ENCODE results near the gene MAGEA1. TPM values are rescaled to one million over a fixed set of nuclear protein-coding genes. Genes with fewer than 3 reads are reported as not detected.
"Not testable (repeated sequence)": the region's sequence is repeated elsewhere in the genome, so short reads cannot be mapped to it uniquely, and the experiment has no call there.

The MAGEA1 gene, protein sequence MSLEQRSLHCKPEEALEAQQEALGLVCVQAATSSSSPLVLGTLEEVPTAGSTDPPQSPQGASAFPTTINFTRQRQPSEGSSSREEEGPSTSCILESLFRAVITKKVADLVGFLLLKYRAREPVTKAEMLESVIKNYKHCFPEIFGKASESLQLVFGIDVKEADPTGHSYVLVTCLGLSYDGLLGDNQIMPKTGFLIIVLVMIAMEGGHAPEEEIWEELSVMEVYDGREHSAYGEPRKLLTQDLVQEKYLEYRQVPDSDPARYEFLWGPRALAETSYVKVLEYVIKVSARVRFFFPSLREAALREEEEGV
- total RNA-seq = not detected

DNA sequence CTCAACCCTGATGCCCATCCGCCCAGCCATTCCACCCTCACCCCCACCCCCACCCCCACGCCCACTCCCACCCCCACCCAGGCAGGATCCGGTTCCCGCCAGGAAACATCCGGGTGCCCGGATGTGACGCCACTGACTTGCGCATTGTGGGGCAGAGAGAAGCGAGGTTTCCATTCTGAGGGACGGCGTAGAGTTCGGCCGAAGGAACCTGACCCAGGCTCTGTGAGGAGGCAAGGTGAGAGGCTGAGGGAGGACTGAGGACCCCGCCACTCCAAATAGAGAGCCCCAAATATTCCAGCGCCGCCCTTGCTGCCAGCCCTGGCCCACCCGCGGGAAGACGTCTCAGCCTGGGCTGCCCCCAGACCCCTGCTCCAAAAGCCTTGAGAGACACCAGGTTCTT is at the start of gene MAGEA1:
Gene MAGEA1, plus strand, starts transcription at position 154 of the 400 bp plus-strand sequence. CDS start 3,106 bp downstream, outside the sequence.
- no CpG with 5 or more reads among the region's 19 CpGs for WGBS, 2 donors
- intact Hi-C loops (cut with DNase I) = no loop called here
- Histone ChIP-seq H3K4me1 (no peaks in the 10 kb centered on the region), H3K9me3 (no peaks in the 10 kb centered on the region), H3K4me3 (no peak within 1 kb of the TSS), H3K27me3 (no peaks in the 10 kb centered on the region), H3K36me3 (no peaks in the 10 kb centered on the region), H3K27ac (no peak within 1 kb of the TSS)
- no peak for DNase-seq
- TF ChIP-seq, protein P1, sequence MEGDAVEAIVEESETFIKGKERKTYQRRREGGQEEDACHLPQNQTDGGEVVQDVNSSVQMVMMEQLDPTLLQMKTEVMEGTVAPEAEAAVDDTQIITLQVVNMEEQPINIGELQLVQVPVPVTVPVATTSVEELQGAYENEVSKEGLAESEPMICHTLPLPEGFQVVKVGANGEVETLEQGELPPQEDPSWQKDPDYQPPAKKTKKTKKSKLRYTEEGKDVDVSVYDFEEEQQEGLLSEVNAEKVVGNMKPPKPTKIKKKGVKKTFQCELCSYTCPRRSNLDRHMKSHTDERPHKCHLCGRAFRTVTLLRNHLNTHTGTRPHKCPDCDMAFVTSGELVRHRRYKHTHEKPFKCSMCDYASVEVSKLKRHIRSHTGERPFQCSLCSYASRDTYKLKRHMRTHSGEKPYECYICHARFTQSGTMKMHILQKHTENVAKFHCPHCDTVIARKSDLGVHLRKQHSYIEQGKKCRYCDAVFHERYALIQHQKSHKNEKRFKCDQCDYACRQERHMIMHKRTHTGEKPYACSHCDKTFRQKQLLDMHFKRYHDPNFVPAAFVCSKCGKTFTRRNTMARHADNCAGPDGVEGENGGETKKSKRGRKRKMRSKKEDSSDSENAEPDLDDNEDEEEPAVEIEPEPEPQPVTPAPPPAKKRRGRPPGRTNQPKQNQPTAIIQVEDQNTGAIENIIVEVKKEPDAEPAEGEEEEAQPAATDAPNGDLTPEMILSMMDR (IDR thresholded peaks at IDR 0.05) = no peak
- no peak for TF ChIP-seq POLR2A (IDR thresholded peaks at IDR 0.05)

DNA sequence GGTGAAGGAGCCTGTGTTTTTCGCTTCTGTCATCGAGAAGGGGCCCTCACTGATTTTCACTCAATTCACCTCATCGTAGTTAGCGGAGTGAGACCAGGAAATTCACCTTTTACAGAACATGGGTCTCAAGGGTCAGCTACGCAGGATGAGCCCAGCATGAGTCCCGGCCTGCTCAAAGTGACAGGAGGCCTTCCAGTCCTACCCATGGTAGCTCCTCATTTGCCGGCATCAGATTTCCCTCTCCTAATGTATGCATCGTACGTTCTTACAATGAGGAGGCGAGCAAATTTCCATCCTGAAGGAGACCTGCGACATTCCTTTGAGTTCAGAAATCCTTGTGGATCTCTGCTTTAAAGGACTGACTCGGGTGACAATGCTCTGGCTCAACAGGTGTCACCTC is 46.2 kb upstream of the MAGEA1 start:
- H3K27me3 ChIP-seq; H3K36me3 ChIP-seq; H3K4me3 ChIP-seq; intact Hi-C loops (cut with DNase I); H3K4me1 ChIP-seq; H3K9me3 ChIP-seq; DNase-seq; H3K27ac ChIP-seq: not testable (repeated sequence)
- no CpG with 5 or more reads among the region's 12 CpGs for WGBS, 2 donors

DNA sequence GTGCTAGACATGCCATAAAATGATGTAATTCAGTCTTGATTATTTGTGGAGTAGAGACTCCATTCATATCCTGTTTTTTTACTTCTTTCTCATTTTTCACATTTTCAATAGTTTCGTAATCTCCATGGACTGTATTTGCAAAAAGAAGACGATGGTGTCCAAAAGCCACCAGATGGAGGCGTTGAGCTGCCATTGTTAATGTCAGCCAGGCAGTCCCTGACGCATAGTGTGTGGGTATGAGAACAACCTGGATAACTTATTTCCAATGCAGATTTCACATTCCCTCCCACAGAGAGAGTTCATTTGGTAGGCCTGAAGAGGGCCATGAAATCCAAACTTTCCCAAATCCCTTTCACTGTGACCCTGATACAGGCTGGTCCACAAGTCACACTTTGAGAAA is 40.0 kb upstream of the MAGEA1 start:
- intact Hi-C loops (cut with DNase I); DNase-seq; H3K27ac ChIP-seq; H3K36me3 ChIP-seq; H3K4me1 ChIP-seq; H3K4me3 ChIP-seq; H3K9me3 ChIP-seq; H3K27me3 ChIP-seq: not testable (repeated sequence)
- WGBS, 2 donors = no CpG with 5 or more reads among the region's 4 CpGs

DNA sequence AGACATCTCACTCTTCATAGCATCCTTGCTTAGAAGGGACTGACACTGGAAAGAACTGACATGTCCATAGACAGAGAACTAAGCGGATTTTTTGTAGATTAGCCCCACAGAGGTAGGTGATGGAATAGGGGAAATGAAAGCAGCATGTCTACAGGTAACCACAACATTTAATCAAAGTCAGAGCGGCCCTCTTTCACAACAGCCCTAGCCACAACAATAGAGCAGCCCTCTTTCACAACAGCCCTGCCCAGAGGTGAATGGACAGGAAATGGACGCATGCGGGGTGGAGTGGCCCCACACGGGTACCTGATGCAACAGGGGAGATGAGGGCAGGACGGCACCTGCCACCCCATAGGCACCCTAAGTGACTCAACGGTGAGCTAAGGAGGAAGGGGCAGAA is 32.8 kb upstream of the MAGEA1 start:
- intact Hi-C loops (cut with DNase I); DNase-seq; H3K27me3 ChIP-seq; H3K4me3 ChIP-seq; H3K36me3 ChIP-seq; H3K27ac ChIP-seq; H3K4me1 ChIP-seq; H3K9me3 ChIP-seq: not testable (repeated sequence)
- WGBS, 2 donors = no CpG with 5 or more reads among the region's 7 CpGs

DNA sequence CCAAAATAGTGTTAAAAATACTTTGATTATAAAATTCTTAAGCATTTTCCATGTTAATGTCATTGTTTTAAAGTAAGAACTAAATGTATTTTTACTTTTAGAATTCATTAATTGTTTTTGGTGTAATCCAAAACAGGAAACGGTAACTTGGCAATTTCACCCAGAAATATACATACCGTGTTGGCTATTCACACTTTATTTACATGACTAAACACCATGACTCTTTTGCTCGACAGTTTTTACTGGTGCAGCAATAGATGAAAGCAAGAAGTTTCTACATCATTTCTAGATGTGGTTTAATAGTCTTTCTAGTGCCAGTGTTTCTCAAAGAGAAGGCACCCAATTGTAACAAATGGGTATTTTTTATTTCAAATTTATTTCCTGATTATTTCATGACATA is 25.6 kb upstream of the MAGEA1 start:
- TF ChIP-seq, protein P1 (IDR thresholded peaks at IDR 0.05) = no peak
- TF ChIP-seq POLR2A (IDR thresholded peaks at IDR 0.05) = no peak
- H3K9me3 ChIP-seq = no peaks in the 10 kb centered on the region
- H3K36me3 ChIP-seq = no peaks in the 10 kb centered on the region
- H3K27ac ChIP-seq = no peak overlapping the region
- H3K4me1 ChIP-seq = no peaks in the 10 kb centered on the region
- WGBS, 2 donors = 45 to 52% methylated on average over 3 of the region's 3 CpGs
- no peak for DNase-seq
- intact Hi-C loops (cut with DNase I) = no loop called here
- no peaks in the 10 kb centered on the region for H3K27me3 ChIP-seq
- no peak overlapping the region for H3K4me3 ChIP-seq

DNA sequence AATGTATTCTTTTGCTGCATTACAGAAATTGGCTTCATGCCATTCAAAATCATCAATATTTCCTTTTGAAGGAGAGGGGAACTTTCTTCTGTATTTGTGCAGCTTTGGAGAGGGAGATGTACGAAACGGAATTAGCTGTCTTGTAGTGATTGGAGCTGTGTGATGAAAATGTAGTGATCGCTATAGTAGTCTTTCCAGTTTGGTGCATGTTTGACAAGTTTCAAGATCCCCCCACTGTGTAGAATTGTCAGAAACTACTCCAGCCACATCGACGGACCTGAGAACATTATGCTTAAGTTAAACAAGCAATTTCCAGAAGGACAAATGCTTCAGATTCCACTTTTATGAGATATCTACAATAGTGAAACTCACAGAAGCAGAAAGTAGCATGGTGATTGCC is 21.6 kb upstream of the MAGEA1 start:
- Histone ChIP-seq H3K4me3 (no peak overlapping the region), H3K27ac (no peak overlapping the region), H3K27me3 (no peaks in the 10 kb centered on the region), H3K36me3 (no peaks in the 10 kb centered on the region), H3K9me3 (no peaks in the 10 kb centered on the region), H3K4me1 (no peaks in the 10 kb centered on the region)
- intact Hi-C loops (cut with DNase I) = no loop called here
- no peak for TF ChIP-seq POLR2A (IDR thresholded peaks at IDR 0.05)
- TF ChIP-seq, protein P1 (IDR thresholded peaks at IDR 0.05) = no peak
- 30 to 61% methylated on average over 5 of the region's 5 CpGs for WGBS, 2 donors
- DNase-seq = no peak

DNA sequence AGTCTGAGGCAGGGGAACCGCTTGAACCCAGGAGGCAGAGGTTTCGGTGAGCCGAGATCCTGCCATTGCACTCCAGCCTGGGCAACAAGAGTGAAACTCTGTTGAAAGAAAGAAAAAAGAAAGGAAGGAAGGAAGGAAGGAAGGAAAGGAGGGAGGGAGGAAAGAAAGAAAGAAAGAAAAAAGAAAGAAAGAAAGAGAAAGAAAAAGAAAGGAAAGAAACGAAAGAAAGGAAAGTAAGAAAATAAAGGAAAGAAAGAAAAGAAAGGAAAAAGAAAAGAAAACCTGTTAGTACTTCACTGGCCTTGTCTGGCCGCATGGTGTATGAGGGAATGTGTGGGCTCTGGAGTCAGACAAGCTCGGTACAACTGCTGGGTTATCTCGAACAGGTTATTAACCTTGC is 20.8 kb upstream of the MAGEA1 start:
- intact Hi-C loops (cut with DNase I) = no loop called here
- H3K4me1 ChIP-seq = no peaks in the 10 kb centered on the region
- TF ChIP-seq POLR2A (IDR thresholded peaks at IDR 0.05) = no peak
- TF ChIP-seq, protein P1 (IDR thresholded peaks at IDR 0.05) = no peak
- 82 to 94% methylated on average over 5 to 7 of the region's 7 CpGs for WGBS, 2 donors
- no peak overlapping the region for H3K27ac ChIP-seq
- H3K4me3 ChIP-seq = no peak overlapping the region
- no peaks in the 10 kb centered on the region for H3K36me3 ChIP-seq
- no peaks in the 10 kb centered on the region for H3K27me3 ChIP-seq
- no peak for DNase-seq
- H3K9me3 ChIP-seq = no peaks in the 10 kb centered on the region

Data from esophagus squamous epithelium (tissue), 5 donors.